ENCODE data around the gene ITPR1.
A peak's percentile ranks its signal among the peaks of the same experiment; 100 is the strongest.

ITPR1 gene

DNA sequence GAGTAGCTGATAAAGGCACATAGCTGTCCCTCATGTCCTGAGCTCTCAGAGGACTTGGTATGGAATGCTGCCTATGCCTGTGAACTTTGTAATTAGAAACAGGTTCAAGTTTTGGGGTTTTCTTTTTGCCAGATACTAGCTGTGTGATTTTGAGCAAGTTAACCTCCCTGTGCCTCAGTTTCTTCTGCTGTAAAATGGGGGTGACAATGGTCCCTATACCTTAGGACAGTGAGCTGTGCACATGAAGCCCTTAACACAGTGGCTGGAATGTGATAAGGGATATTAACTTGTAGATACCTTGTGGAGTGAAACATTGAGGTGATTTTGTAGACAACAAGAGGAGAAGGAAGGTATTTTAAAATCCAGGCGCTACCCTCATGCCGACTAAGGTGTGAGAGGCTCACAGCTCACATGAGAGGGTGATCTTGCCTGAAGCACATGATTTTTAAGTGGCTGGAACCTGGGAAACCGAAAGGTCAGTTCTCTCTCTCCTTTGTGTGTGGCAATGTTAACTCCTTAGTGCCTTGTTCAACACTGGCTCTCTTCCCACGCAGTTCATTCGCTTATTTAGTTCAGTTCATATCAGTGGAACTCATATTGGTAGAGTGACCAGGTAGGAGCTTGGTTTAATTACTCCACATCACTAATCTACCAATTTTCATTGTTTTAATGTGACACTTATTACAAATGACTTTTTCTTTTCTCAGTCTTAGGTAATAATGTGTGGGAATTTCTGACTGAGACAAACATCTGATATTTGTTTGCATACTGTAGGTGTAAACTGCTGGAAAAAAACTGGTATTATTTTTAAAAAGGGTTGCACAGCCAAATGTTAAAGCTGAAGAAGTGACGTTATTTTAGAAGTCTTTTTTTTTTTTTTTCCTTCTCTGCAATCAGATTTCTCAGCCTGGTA lies 236.2 kb downstream of the ITPR1 start:
- no peak for DNase-seq

DNA sequence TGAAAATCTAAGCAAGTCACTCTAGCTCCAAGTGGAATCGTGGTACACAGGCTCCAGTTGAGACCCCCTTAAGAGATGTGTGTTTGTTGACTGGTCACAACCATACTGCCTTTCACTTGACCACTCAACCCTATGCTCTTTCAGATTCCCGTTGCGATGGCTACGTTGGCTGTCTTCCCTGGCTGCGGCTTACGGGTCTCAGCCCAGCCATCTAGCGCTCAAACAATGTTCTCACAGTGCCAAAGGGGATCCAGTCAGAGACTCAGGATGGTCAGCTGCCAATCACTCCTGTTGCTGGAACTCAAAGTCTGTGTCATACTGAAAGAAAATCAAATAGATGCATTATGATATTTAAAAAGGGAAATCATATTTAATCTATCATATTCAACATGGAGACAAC lies 237.6 kb downstream of the ITPR1 start:
- no peak for DNase-seq

DNA sequence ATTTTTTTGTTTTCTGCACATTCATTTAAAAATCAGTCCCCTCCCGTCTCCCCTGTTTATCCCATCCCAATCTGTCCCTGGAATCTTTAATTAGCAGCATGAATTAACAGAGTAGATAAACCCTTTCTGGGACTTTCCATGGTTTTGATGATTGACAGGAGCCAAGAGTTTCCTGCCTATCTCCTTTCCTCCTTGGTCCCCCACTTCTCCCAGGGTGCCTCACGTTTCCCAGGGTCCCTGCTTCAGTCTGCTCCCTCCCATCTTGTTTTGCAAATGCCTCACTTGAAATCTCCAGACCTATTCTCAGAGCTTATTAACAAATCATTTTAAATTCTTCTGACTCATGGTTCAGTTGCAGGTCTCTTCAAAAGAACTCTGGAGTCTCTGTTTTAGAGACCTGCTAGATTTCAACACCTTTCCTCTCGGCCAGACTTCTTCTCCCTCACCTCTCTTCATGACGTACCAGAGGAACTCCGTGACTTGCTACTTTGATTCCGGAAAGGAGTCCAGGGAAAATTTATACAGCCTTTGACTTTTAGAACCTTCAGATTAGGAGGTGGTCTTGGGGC lies 238.5 kb downstream of the ITPR1 start:
- no peak for DNase-seq

DNA sequence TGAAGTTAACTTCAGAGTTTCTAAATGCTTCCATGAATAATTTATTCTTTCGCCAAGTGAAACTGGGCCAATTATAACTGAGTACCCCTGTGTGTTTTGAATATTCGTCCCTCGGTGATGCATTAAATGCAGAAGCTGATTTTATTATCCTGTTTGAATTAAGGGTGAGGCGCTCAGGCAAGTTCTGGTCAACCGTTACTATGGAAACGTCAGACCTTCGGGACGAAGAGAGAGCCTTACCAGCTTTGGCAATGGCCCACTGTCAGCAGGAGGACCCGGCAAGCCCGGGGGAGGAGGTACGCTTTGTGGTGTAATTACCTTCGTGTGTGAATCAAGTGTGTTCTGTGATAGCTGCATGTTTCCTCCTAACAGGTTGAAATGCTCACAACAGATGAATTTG lies 239.8 kb downstream of the ITPR1 start:
- no peak for DNase-seq

DNA sequence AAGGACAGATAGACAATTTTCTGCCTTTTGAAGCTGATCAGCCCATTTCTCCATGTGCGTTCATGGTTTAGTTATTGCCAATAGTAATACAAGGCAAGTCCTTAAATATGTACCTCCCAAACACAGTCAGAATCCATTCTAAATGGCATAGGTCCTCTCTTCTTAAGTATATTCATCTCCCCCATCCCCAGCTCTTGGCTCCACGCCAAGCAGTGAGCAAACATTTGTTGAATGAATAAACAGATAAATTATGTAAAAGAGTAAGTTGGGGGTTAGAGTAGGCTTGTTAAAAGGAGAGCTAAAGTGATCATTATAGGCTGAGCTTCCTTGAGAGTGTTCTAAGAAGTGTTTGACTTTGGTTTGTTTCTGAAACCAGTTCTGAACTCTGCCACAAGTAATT lies 241.3 kb downstream of the ITPR1 start:
- no peak for DNase-seq

DNA sequence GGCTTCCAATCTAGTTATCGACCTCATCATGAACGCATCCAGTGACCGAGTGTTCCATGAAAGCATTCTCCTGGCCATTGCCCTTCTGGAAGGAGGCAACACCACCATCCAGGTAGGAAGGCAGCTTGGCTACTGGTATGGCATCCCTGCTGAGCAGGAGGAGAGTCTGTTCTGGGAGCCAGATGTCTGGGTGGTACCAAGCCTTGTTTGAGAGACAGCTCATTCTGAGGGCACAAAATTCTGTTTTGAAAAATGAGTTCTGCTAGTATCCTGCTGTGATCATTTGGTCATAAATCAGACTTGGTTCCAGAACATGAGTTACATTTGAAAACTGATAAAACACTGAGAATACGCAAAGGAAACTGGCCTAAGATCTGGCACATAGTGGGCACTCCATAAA lies 242.1 kb downstream of the ITPR1 start:
- DNase-seq: no peak

DNA sequence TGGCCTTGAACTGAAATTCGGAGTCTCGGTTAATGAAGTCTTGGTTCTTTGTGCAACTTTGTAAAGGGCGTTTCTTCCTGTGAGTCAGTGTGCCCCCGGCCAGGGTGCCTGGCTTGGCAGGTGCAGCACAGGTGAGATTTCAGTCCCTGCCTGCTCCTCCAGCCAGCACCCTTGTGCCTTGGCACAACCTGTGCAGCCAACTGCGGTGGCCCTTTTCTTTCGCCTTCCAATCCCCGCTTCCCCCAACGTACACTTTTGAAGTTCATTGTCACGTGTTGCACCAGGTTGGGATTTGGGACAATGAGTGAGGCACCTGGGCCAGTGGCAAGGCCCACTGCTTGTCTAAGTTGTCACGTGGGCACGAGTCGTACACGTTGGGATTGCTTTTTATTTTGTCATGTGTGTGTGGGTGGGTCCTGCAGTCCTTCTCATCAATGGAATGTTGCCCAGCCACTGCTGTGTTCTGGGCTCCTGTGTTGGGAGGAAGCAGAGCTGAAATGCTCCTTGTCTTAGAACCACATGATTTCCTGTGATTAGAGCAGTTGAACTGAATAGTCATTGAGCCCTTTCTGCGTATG lies 243.2 kb downstream of the ITPR1 start:
- peak; percentile 59 for DNase-seq

DNA sequence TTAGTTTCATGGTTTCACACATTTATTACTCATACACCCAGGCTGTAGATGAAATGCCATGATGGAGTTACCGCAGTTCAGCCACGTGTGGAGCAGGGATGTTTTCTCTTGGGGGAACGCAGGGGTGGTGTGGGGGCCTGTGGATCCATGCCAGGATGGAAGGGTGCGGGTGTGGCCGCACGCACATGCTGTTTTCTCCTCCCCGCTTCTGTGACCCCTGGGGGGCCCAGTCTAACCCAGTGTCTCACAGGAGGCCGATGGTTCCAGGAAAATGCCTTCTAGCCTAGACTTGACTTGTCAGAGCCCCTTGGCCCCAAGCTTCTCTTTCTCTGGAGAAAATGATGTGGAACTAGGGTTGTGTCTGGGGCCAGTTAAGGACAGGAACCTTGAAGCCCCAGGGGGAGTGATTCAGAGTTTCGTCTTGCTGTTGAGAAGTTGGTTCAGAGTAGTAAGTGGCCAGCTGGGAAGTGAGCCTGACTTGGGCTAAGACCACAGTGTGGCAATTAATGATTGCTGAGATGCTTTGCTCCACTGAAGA lies 245.7 kb downstream of the ITPR1 start:
- DNase-seq: peak; percentile 45

DNA sequence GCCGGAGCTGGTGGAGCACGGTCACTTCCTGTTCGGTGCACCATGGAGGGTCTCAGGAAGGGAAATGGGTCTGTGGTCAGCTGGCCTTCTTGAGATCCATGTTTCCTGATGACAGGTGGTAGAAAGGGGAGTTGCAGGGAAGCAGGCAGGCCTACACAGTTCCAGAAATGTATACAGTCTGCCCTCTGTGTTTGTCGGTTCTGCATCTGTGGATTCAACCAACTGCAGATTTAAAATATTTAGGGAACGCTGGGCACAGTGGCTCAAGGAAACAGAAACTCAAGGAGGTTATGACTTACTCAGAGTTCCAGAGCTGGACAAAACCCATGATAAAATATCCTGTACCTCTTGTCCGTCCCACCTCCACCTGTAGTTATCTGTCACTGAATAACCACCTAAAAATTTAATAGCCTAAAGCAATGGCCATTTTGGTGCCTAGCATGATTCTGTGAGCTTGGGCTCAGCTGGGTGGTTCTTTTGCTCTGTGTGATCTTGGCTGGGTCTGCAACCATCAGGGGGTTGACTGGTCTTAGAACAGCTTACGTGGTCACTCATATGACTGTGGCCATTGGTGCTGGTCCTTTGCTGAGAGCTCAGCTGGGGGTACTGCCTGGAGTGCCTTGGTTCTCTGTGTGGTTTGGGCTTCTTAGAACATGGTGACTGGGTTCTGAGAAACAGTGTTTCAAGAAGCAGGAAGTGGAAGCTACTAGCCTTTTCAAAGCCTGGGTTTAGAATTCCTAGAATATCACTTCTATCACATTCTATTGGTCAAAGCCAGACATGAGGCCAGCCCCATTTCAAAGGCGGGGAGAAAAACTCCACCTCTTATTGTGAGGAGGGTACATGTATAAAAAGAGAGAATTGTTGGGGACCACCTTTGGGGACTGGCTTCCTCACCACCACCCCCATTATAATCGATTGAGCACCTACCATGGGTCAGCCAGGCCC lies 246.4 kb downstream of the ITPR1 start:
- DNase-seq: no peak

DNA sequence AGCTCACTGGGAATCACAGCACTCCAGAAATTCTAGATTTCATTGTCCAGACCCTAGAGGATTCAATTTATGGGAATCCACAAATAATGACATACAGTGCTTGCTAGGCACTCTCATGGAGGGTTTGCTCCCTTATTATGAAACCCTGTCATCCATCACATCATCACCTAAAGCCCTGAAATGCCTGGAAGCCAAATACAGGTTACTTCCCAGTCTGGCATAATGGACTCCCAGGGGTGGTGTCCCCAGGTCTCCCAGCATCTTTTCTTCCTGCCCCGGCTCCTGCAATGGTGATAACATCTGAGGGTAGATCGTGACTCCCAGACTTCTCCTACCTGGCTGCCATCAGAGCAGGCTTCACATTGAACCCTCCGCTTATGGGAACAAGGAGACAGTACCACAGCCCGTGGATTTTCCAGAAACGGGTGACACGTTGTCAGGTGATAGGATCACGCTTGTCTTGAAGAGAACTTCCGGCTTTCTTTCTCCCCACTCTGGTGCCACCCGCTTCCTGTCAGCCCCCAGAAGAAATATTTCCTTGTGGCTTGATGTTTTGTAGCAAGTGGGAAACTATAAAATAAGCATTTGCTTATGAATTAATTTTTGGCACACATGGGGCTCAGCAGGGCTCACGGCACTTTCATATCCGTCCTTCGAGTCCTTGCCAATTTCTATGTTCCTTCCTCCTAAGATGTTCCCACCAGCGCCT lies 247.4 kb downstream of the ITPR1 start:
- no peak for DNase-seq

DNA sequence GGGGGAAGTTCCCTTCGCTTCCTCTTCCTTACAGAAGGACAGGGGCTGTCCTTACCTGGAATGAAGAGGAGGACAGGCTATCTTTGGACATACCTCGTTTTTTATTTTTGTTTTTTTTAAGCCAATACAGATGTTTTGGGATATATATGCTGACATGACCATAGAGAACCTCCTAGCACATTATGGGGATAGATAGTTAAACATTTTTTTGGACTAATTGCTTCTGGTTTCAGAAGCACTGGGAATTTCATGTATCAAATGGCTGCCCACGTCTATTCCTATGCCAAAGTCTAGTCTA lies 247.9 kb downstream of the ITPR1 start:
- DNase-seq: no peak

DNA sequence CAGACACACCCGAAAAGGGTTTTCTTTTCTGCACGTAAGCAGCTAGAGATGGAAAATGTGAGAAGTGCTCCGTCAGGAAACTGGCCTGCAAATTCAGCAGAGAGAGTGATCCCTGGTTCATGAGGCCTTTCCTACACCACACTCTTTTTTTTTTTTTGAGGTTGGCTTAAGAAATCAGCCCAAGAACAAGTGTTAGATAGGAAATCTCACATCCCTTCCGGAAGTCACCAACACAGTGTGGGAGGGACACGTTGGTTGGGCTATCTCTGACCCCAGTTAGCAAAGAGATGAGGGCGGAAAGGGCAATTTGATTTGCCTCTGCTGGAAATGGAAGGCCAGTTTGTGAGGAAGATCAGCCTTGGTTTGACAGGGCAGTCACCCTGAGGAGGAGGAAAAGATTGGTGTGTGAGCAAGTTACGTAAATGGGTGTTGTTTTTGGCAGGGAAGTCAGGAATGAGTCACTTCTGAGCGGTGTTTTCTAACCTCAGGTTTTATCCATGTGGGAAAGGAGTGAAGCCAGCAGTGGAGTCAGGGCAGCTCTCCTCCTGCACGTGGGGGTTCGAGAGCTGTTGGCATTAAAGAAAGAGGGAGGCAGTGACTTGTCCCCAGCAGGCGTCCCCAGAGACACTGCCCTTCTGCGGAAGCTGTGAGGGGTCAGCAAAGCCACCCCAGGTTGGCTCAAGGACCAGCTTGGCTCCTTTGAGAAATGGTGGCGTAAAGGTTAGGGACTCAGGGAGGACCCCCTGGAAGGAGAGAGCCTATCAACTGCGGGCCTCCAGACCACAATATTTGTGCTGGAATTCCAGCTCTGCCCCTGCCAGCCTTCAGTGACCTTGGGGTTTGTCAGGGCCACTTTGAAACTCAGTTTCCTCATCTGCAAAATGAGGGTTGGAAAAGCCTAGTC lies 248.5 kb downstream of the ITPR1 start:
- DNase-seq: peak; percentile 97

DNA sequence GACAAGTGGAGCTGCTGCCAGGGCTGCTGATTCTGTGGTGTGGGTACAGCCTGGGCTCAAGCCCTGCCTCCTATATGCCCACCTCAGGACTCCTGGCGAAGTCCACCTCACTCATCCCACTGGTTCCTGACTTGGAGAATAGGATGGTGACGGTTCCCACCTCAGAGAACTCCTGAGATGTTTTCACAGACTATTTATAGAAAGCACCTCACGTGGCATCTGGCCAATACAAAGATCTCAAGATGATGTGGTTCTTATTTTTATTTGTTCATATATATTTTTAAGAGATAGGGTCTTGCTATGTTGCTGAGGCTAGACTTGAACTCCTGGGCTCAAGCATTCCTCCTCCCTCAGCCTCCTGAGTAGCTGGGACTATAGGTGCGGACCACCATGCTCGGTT lies 249.2 kb downstream of the ITPR1 start:
- DNase-seq: no peak

DNA sequence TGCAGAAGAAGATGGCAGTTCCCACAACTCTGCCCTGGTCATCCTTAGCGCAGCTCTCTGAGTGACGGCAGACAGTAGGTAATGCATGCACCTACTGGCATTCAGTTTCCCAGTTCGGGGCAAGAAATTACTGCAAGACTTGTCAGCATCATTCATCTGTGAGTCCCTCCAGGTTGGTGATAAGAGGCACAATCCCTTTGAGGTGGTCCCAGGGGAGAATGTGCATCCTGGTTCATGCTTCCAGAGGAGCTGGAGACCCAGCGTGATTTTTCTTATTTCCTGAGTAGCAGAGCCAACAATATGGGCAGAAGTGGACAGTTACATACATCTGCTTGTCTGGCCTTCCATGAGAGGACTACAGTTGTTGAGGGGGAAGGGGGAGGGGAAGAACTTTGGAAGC lies 250.2 kb downstream of the ITPR1 start:
- DNase-seq: no peak

DNA sequence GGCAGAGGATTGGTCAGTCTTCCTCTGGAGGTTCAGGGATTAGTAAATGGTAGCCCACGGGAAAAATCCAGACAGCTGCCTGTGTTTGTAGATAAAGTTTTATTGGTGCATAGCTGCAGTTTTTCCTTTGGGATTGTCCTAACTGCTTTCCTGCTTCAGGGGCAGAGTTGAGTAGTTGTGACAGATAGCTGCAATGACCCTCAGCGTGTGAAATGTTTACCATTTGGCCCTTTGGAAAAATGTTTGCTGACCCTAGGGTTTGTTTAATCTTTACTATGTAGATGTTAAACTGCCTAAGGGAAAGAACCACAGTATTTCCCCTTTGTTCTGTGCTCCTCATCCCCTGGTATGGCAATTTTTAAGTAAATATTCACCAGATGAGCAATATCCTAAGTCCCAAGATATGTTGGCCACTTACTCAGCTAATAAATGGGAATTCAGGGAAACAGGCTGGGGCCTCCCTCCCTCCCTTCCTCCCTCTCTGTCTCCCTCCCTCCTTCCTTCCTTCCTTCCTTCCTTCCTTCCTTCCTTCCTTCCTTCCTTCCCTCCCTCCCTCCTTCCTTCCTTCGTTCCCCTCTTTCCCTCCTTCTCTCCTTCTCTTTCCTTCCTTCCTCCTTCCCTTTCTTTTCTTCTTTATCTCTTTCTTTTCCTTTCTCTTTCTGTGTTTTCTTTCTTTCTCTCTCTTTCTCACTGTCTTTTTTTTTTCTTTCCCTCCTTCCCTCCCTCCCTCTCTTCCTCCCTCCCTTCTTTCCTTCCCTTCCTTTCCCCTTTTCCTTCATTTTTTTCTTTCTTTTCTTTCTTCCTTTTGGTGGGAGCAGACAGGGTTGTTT lies 251.5 kb downstream of the ITPR1 start:
- DNase-seq: peak; percentile 78

DNA sequence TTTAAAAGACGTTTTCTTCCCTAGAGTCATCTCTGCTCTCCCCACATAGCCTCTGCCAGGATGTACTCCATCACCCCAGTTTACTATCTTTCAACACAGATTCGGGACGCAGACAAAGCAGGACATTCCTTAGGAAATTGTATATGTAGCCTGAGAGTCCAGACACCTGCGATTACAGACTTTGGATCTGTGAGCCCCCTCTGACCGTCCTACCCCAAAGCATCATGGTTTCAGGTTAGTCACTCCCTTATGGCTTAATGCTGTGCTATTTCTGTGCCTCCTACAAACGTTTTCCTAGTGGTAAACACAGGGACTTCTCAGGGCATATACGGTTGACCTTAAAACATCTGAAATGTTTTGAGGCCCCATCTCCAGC lies 252.1 kb downstream of the ITPR1 start:
- DNase-seq: peak; percentile 64

DNA sequence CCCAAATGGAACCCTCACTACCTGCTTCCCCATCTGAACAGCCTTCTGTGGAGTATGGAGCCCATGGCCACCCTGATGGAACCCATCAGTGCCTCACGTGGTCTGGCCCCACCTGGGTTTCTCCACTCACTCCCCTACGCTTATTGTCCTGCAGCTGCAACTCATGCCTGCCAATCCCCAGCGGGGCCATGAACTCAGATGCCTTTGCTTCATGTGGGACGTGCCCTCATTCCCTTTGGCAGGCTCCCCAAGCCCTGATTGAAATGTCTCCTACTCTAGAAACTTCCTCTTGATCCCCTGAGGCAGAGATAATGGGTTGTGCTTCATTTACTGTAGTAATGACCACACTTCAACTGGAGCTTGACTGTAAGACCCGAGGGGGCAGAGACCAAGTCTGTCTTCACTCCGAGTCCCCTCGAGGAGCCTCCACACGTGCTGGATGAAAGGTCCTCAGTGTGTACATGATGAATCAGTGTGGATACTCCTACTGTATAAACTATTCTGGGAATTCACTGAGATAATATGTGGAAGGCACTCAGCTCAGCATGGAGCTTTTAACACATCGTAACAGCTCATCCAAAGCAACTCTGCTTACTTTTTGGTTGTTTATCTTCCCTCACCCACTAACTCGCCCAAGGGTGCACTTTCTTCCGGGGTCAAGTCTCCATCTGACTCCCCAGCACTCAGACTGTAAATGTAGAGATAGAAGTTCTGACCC lies 253.3 kb downstream of the ITPR1 start:
- peak; percentile 67 for DNase-seq

DNA sequence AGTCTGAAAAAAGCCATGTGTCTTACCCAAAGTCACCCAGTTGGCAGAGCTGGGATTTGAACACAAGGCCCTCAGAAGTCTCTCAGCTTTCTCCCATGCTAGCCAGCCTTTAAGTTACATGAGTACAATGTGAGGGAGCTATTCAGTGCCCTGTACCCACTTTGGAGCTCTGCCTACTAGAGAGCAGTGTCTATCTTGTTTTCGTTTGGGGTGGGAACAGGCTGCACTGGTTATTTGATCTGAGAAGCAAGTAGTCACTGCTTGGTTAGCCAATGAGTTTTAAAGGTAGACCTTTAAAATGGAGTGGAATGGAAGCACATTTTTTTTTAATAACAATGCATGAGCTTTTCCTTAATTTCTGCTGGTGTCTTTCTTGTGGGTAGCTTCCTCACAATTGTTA lies 255.0 kb downstream of the ITPR1 start:
- no peak for DNase-seq

DNA sequence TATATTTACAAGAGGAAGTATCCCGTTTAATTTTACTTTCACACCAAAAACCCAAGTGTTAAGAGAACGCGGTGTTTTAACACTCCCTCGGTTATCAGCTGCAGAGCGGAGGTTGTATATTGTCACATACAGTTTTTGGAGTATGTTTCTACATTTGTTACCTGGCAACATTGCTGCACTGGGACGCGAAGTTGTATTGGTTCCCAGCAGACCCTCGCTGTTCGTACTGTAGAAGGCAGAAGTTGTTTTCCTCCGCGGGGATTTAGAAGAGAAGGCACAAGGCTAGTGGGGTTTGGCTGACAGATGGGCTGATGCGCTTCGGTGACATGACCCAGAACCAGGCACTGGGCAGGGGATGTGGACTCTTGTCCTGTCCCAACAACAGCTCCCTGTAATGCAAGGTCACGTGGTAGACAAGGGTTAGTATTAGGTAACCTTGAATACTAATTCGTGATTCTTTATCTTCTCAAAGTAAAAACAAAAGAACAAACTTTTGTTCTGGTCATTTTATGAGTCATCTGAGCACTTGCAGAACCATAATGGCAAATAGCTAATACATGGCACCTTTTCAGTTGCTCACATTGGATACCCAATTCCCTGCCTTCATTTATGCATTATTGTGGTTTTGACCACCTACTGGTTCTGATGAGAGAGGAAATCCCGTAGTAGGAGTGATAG lies 255.7 kb downstream of the ITPR1 start:
- DNase-seq: no peak
